Ascending aorta (tissue), 2 donors: Measurements from ENCODE around the gene ADAMTS15. TPM values are rescaled to one million over a fixed set of nuclear protein-coding genes. Genes with fewer than 3 reads are reported as not detected.

Experiments
- DNase-seq, 2 donors: peaks; one replicate each; pipeline ENCODE4 v3.0.0-alpha.2; 2019; ENCODE audit warnings: low spot score in 2 of 2
- H3K27ac ChIP-seq, 2 donors: fragments of 200-600 bp; sonication (generic); one replicate each; pipeline ENCODE4 v1.5.1; 2016 to 2017; ENCODE audit warnings: mild to moderate bottlenecking in 1 of 2
- H3K27me3 ChIP-seq: fragments of 200-600 bp; sonication (generic); one replicate; pipeline ENCODE4 v1.5.1; 2017
- H3K36me3 ChIP-seq, 2 donors: fragments of 200-600 bp; sonication (generic); one replicate each; pipeline ENCODE4 v1.5.1; 2016
- H3K4me1 ChIP-seq, 2 donors: fragments of 200-600 bp; sonication (generic); one replicate each; pipeline ENCODE4 v1.5.1; 2016 to 2017; ENCODE audit warnings: mild to moderate bottlenecking in 1 of 2
- H3K4me3 ChIP-seq, 2 donors: fragments of 200-600 bp; sonication (generic); one replicate each; pipeline ENCODE4 v1.5.1; 2016 to 2017; ENCODE audit warnings: mild to moderate bottlenecking in 1 of 2
- H3K9me3 ChIP-seq, 2 donors: fragments of 200-600 bp; sonication (generic); one replicate each; pipeline ENCODE4 v1.5.1; 2016
- intact Hi-C: fragments of 100-400 bp; cut with DNase I; formaldehyde crosslinking; loops from one replicate; pipeline ENCODE4 v1.15.1; 2023
- total RNA-seq: library from RNA; depleted of rRNA; stranded (reverse); fragments of >200 nt; gene quantifications from one replicate; pipeline ENCODE4 v1.1.0, GENCODE V29; 2016
- TF ChIP-seq, protein P1 (sequence below), 3 experiments: fragments of 200-600 bp in 2 of 3; fragments of 450-650 bp in 1 of 3; sonication (generic) in 2 of 3; IDR thresholded peaks; one replicate each; pipeline ENCODE4 v1.5.1; 2016 to 2019; ENCODE audit warnings: antibody characterized with exemption in 3 of 3, mild to moderate bottlenecking in 1 of 3, moderate library complexity in 1 of 3

ADAMTS15 gene
- total RNA-seq, 1 donor from 2014 or later = 20.4 TPM

DNA sequence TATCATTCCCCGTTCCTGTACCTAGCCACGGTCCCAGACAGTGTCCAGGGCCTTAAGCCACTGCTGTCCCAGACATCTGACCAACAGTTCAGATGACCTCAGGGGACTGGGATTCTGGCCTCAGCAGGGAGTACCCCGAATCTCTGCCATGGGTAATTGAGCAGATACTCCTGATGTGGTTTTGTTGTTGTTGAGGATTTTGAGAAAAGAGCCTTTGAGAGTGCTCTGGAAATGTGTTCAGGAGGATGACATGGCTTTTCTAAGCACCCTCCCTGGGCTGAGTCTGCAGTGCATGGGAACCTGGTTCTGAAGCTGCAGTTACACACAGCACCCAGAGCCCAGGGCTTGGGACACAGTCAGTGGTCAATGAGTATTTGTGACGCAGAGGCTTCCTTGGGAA lies 30.4 kb downstream of the ADAMTS15 start:
- H3K4me3 ChIP-seq = no peak overlapping the region
- no peaks in the 10 kb centered on the region for H3K9me3 ChIP-seq
- no peaks in the 10 kb centered on the region for H3K27me3 ChIP-seq
- DNase-seq = peak in 1 of 2 donors; percentile 64
- peaks cover 5 to 8% of the 10 kb centered on the region in 2 donors for H3K36me3 ChIP-seq
- TF ChIP-seq, protein P1, sequence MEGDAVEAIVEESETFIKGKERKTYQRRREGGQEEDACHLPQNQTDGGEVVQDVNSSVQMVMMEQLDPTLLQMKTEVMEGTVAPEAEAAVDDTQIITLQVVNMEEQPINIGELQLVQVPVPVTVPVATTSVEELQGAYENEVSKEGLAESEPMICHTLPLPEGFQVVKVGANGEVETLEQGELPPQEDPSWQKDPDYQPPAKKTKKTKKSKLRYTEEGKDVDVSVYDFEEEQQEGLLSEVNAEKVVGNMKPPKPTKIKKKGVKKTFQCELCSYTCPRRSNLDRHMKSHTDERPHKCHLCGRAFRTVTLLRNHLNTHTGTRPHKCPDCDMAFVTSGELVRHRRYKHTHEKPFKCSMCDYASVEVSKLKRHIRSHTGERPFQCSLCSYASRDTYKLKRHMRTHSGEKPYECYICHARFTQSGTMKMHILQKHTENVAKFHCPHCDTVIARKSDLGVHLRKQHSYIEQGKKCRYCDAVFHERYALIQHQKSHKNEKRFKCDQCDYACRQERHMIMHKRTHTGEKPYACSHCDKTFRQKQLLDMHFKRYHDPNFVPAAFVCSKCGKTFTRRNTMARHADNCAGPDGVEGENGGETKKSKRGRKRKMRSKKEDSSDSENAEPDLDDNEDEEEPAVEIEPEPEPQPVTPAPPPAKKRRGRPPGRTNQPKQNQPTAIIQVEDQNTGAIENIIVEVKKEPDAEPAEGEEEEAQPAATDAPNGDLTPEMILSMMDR (IDR thresholded peaks at IDR 0.05) = no peak
- peaks cover 11 to 31% of the 10 kb centered on the region in 2 donors for H3K4me1 ChIP-seq
- intact Hi-C loops = loop anchor here (1.0 to 2.0 kb wide), 2 partner anchors 28 to 44 kb away; no protein-coding TSS in a partner anchor
- H3K27ac ChIP-seq = peak overlapping the region; percentile 75 to 86

GRCh38 chr11:130480186-130480585 lies 31.7 kb downstream of the ADAMTS15 start:
- Histone ChIP-seq H3K36me3 (no peaks in the 10 kb centered on the region), H3K27me3 (no peaks in the 10 kb centered on the region), H3K9me3 (no peaks in the 10 kb centered on the region), H3K27ac (peak overlapping the region; percentile 75 to 86), H3K4me1 (peaks cover 11 to 31% of the 10 kb centered on the region in 2 donors), H3K4me3 (no peak overlapping the region)
- TF ChIP-seq, protein P1 (IDR thresholded peaks at IDR 0.05) = no peak
- peak in 1 of 2 donors; percentile 52 for DNase-seq
- intact Hi-C loops = loop anchor here (5.0 kb wide), 1 partner anchor 132 kb away; no protein-coding TSS in a partner anchor

- Histone ChIP-seq H3K9me3 (no peaks in the 10 kb centered on the region), H3K36me3 (no peaks in the 10 kb centered on the region), H3K4me1 (peaks cover 11 to 31% of the 10 kb centered on the region in 2 donors), H3K27me3 (no peaks in the 10 kb centered on the region), H3K4me3 (no peak overlapping the region), H3K27ac (peak overlapping the region; percentile 75 to 86)
- intact Hi-C loops = loop anchor here (5.0 kb wide), 1 partner anchor 132 kb away; no protein-coding TSS in a partner anchor
- DNase-seq = peak in 1 of 2 donors; percentile 54
- TF ChIP-seq, protein P1 (IDR thresholded peaks at IDR 0.05) = no peak
These were observed 32.3 kb downstream of the ADAMTS15 start for GRCh38 chr11:130480711-130481140.

DNA sequence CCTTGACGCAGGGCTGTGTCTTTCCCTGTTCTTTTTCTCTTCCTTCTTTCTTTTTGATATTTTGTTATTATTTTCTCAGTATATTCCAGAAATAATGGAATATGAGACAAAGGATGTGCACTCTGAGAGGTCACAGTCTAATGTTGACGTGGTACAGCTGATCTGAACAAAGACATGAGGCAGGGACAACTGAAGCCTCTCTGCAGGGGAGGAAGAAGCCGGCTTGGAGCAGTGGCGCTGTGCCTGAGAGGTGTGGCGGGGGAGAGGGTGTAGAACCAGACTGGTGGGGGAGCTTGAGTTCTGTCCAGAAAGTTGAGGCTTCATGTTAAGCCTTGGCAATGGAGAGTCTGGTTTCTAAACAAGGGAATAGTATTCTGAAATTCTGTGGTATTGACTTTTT lies 34.7 kb downstream of the ADAMTS15 start:
- Histone ChIP-seq H3K27me3 (no peaks in the 10 kb centered on the region), H3K9me3 (no peaks in the 10 kb centered on the region), H3K4me3 (no peak overlapping the region), H3K36me3 (no peaks in the 10 kb centered on the region), H3K27ac (peak overlapping the region in 1 of 2 donors; percentile 18), H3K4me1 (peaks cover 4 to 22% of the 10 kb centered on the region in 2 donors)
- intact Hi-C loops = loop anchor here (5.0 kb wide), 1 partner anchor 129 kb away; no protein-coding TSS in a partner anchor
- TF ChIP-seq, protein P1 (IDR thresholded peaks at IDR 0.05) = no peak
- DNase-seq = no peak

GRCh38 chr11:130485983-130486382 lies 37.5 kb downstream of the ADAMTS15 start:
- Histone ChIP-seq H3K4me3 (no peak overlapping the region), H3K27ac (no peak overlapping the region), H3K36me3 (no peaks in the 10 kb centered on the region), H3K4me1 (peaks cover 4 to 8% of the 10 kb centered on the region in 2 donors), H3K9me3 (no peaks in the 10 kb centered on the region), H3K27me3 (no peaks in the 10 kb centered on the region)
- intact Hi-C loops = no loop called here
- TF ChIP-seq, protein P1 (IDR thresholded peaks at IDR 0.05) = no peak
- no peak for DNase-seq
